CD4-positive, alpha-beta T cell treated with Interleukin-4 for 4 hours (primary cell): ENCODE measurements around the gene TOB1.

Source experiments
- DNase-seq: peaks from one replicate; pipeline ENCODE4 v3.0.0-alpha.2; 2020

The TOB1 gene

DNA sequence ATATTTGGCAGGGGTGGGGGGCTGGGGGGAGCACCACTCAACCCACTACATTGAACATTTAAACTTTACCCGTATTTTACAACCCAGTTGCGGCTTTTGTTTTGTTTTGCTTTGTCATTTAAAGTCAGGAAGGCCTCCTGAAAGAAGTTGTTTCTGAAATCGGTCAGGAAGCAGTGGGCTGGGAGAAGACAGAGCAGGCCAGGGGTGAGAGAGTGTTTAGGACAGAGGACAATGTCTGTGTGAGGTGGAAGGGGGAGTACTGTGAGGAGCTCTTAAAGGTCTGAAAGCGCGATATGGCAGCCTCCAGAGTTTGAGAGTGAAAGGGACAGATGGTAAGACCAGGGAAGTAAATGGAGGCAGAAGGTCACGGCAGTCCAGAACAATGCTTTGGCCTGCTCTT lies 36.8 kb downstream of the TOB1 start:
- no peak for DNase-seq

GRCh38 chr17:50828508-50829170 lies 37.5 kb downstream of the TOB1 start:
- no peak for DNase-seq

GRCh38 chr17:50825188-50825587 lies 41.0 kb downstream of the TOB1 start:
- no peak for DNase-seq

GRCh38 chr17:50824429-50824828 lies 41.7 kb downstream of the TOB1 start:
- DNase-seq = no peak

GRCh38 chr17:50822550-50822949 lies 43.6 kb downstream of the TOB1 start:
- DNase-seq = no peak

DNA sequence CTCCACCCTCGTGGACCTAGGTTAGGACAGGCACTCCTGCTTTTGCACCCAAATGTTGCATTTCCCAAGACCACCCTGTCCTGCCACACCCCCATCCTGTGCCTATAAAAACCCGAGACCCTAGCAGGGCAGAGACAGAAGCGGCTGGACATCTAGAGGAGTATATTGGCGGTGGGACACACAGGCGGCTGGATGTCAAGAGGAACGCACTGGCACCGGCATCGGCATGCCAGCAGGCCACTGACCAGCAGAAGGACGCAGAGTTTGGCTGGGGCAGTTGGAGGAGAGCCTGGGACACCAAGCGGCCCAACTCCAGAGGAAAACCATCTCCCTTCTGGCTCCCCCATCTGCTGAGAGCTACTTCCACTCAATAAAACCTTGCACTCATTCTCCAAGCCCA lies 45.5 kb downstream of the TOB1 start:
- no peak for DNase-seq

- DNase-seq = no peak
Observed at GRCh38 chr17:50818921-50819657, 47.1 kb downstream of the TOB1 start.

- DNase-seq = no peak
Observed at GRCh38 chr17:50818261-50818660, 47.9 kb downstream of the TOB1 start.

GRCh38 chr17:50817838-50818237 lies 48.3 kb downstream of the TOB1 start:
- DNase-seq = no peak

GRCh38 chr17:50816771-50817751 lies 49.1 kb downstream of the TOB1 start:
- DNase-seq = peak; percentile 37

DNA sequence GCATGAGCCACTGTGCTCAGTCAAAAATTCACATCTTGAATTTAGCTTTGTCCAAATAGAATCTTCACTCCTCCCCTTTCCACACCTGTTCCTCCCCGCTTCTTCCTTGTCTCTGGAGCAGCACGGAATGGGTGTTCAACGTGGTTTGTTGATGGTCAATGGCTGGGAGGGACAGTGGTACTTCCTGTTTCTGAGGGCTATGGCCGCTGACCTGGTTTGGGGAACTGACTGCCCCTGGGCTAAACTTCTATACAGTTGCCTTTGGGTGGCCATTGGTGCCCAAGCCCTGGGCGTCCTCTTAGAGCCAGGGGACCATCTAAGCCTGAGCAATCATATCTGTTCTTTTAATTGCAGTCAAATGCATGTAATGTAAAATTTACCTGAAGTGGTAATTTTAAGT lies 49.9 kb downstream of the TOB1 start:
- DNase-seq = no peak

DNA sequence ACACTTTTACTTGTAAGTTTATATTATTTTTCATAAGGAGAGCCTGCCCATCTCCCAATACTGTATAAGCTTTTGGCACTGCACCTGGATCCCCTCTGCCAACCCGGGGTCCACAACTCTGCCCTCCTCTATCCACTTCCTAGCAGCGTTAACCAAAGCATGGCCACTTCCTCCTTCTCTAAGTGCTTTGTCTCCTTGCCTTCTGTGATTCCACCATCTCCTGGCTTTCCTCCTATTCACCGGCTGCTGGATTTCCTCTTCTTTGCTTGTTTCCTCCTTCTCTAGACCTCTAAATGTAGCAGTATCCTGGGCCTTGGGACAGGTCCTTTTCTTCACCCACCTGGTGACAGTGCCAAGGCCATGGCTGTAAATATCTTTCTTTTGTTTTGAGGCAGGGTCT lies 50.8 kb downstream of the TOB1 start:
- no peak for DNase-seq

- no peak for DNase-seq
Observed at GRCh38 chr17:50813583-50813982, 52.6 kb downstream of the TOB1 start.
